HepG2 (cell line): ENCODE measurements around the gene INF2. TPM values are rescaled to one million over a fixed set of nuclear protein-coding genes. Genes with fewer than 3 reads are reported as not detected.

Experiments used
- CHD2 ChIP-seq: IDR thresholded peaks from 2 replicates; pipeline ENCODE4 v1.6.1; 2011; ENCODE audit warnings: low read depth, low read length, improper control_type of control experiment
- CREM ChIP-seq, 2 experiments: sonication (generic) in 1 of 2; formaldehyde crosslinking in 1 of 2; IDR thresholded peaks; 2 replicates each; pipeline versions ENCODE4 v1.4.0 to v1.6.1; 2016 to 2020; ENCODE audit warnings: antibody characterized with exemption in 1 of 2, mild to moderate bottlenecking in 1 of 2, missing genetic modification reagents in 1 of 2
- EED ChIP-seq: sonication (generic); formaldehyde crosslinking; IDR thresholded peaks from 2 replicates; pipeline ENCODE4 v1.5.0; 2020; ENCODE audit warnings: mild to moderate bottlenecking, missing genetic modification reagents
- ESRRA ChIP-seq: sonication (generic); formaldehyde crosslinking; IDR thresholded peaks from 2 replicates; pipeline ENCODE4 v1.5.1; 2020; ENCODE audit warnings: mild to moderate bottlenecking, low read depth, missing genetic modification reagents
- GFI1 ChIP-seq: sonication (generic); formaldehyde crosslinking; IDR thresholded peaks from 2 replicates; pipeline ENCODE4 v1.5.0; 2020; ENCODE audit warnings: missing genetic modification reagents, mild to moderate bottlenecking, borderline replicate concordance
- IRX3 ChIP-seq: sonication (generic); formaldehyde crosslinking; IDR thresholded peaks from 2 replicates; pipeline ENCODE4 v1.8.1; 2023; ENCODE audit warnings: mild to moderate bottlenecking, low read depth, missing genetic modification reagents, borderline replicate concordance
- LCORL ChIP-seq, 2 experiments: fragments of 450-650 bp in 1 of 2; sonication (generic) in 1 of 2; formaldehyde crosslinking in 1 of 2; IDR thresholded peaks; 2 replicates each; pipeline versions ENCODE4 v1.5.0 to v1.6.1; 2017 to 2020; ENCODE audit warnings: antibody characterized with exemption in 1 of 2, missing genetic modification reagents in 1 of 2
- POGZ ChIP-seq: sonication (generic); formaldehyde crosslinking; IDR thresholded peaks from 2 replicates; pipeline ENCODE4 v1.4.0; 2020; ENCODE audit warnings: mild to moderate bottlenecking, missing genetic modification reagents
- SAP130 ChIP-seq: IDR thresholded peaks from 2 replicates; pipeline ENCODE4 v1.6.1; 2016; ENCODE audit warnings: low read depth
- SMAD9 ChIP-seq: sonication (generic); formaldehyde crosslinking; IDR thresholded peaks from 2 replicates; pipeline ENCODE4 v1.5.1; 2020; ENCODE audit warnings: mild to moderate bottlenecking, missing genetic modification reagents
- TGIF2 ChIP-seq: IDR thresholded peaks from 2 replicates; pipeline ENCODE4 v1.6.1; 2016; ENCODE audit warnings: control low read depth, missing compliant biosample characterization
- WIZ ChIP-seq: sonication (generic); formaldehyde crosslinking; IDR thresholded peaks from 2 replicates; pipeline ENCODE4 v1.5.1; 2020; ENCODE audit warnings: mild to moderate bottlenecking, missing genetic modification reagents
- ZNF10 ChIP-seq: sonication (generic); formaldehyde crosslinking; IDR thresholded peaks from 2 replicates; pipeline ENCODE4 v1.4.0; 2020; ENCODE audit warnings: mild to moderate bottlenecking, low read depth, missing genetic modification reagents, borderline replicate concordance
- ZNF124 ChIP-seq: sonication (generic); formaldehyde crosslinking; IDR thresholded peaks from 2 replicates; pipeline ENCODE4 v1.4.0; 2020; ENCODE audit warnings: missing genetic modification reagents
- ZNF30 ChIP-seq: sonication (generic); formaldehyde crosslinking; IDR thresholded peaks from 2 replicates; pipeline ENCODE4 v1.5.0; 2020; ENCODE audit warnings: mild to moderate bottlenecking, missing genetic modification reagents
- ZNF577 ChIP-seq: sonication (generic); formaldehyde crosslinking; IDR thresholded peaks from 2 replicates; pipeline ENCODE4 v1.4.0; 2020; ENCODE audit warnings: mild to moderate bottlenecking, low read depth, missing genetic modification reagents, borderline replicate concordance
- ZNF883 ChIP-seq: sonication (generic); formaldehyde crosslinking; IDR thresholded peaks from 2 replicates; pipeline ENCODE4 v1.5.1; 2020; ENCODE audit warnings: mild to moderate bottlenecking, missing genetic modification reagents; ENCODE audit errors: not compliant biosample characterization
- polyA plus RNA-seq, 8 experiments: library from polyadenylated mRNA; depleted of rRNA in 3 of 8; stranded (reverse) in 7 of 8; unstranded in 1 of 8; fragments of >200 nt; fragmentation: Illumina TruSeq in 4 of 8; extraction: Trizol in 4 of 8; gene quantifications; 2 replicates each; pipeline versions ENCODE4 v1.2.1 to v1.2.3, GENCODE V29; 2011 to 2016; ENCODE audit warnings: low read depth in 4 of 8, missing spikeins in 1 of 8, mixed read lengths in 1 of 8; ENCODE audit not compliant: insufficient read depth in 1 of 8
- total RNA-seq, 5 experiments: library from RNA; depleted of rRNA; stranded (reverse); fragments of >200 nt; fragmentation: Illumina TruSeq; extraction: Trizol; gene quantifications; 2 replicates each; pipeline ENCODE4 v1.2.3, GENCODE V29; 2016; ENCODE audit warnings: low read depth in 1 of 5
- TF ChIP-seq, protein P1 (sequence below): sonication (generic); formaldehyde crosslinking; IDR thresholded peaks from 2 replicates; pipeline ENCODE4 v1.5.0; 2020; ENCODE audit warnings: mild to moderate bottlenecking, missing genetic modification reagents, borderline replicate concordance
- TF ChIP-seq, protein P2 (sequence below): IDR thresholded peaks from 2 replicates; pipeline ENCODE4 v1.6.1; 2016; ENCODE audit warnings: mild to moderate bottlenecking, missing biosample characterization, missing genetic modification reagents
- TF ChIP-seq, protein P3 (sequence below): sonication (generic); formaldehyde crosslinking; IDR thresholded peaks from 2 replicates; pipeline ENCODE4 v1.4.0; 2020; ENCODE audit warnings: mild to moderate bottlenecking, missing genetic modification reagents

Gene INF2
- total and polyA plus RNA-seq, 2 of the 13 experiments (the other 11 are each of a cell fraction or from before 2014, with no cell fraction given): 16.4 to 26.4 TPM

DNA sequence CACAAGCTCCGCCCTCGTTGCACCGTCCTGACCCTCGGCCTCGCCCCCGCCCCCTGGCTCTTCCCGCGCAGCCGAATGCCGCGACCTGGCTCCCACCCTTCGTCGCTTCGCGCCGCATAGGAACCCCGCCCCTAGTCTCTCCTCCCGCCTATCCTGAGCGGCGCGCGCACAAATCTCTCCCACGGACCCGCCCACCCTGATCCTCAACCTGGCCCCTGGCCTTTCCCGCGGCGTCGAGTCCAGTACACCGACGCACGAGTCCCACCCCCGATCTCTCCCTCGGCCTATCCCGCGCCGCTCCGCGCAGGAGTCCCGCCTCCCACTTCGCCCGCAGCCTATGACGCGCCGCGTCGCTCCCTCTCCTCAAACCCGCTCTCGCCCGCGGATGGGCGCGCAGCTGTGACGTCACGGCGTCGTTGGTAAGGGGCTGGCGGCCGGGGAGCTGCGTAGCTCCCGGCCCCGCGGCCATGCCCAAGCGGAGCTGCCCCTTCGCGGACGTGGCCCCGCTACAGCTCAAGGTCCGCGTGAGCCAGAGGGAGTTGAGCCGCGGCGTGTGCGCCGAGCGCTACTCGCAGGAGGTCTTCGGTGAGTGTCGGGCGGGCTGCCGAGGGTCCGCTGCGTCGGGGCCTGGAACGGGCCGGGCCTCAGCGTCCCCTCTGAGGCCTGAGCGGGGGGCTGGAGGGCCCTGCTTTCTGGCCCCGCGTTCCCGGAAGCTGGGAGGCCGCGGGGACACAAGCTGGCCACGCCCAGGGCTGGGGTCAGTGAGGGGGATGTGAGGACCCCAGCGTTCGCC, 63.5 kb downstream of the INF2 start, which contains the start of gene SIVA1 (continued):
- TF ChIP-seq CREM (IDR thresholded peaks at IDR 0.05): peak; percentile 92
- TF ChIP-seq CREM (CRISPR knock-in tag; IDR thresholded peaks at IDR 0.05): peak; percentile 91
- 0 out of 2 replicates have a peak, but pooled peaks have one; percentile 78 for TF ChIP-seq ZNF577 (CRISPR knock-in tag)
- TF ChIP-seq ZNF124 (CRISPR knock-in tag): peak; percentile 40; the same call in 1 of the 2 replicates
- TF ChIP-seq IRX3 (CRISPR knock-in tag): peak; percentile 9
- TF ChIP-seq POGZ (CRISPR knock-in tag): peak; percentile 62; the same call in 1 of the 2 replicates
- TF ChIP-seq, protein P1, sequence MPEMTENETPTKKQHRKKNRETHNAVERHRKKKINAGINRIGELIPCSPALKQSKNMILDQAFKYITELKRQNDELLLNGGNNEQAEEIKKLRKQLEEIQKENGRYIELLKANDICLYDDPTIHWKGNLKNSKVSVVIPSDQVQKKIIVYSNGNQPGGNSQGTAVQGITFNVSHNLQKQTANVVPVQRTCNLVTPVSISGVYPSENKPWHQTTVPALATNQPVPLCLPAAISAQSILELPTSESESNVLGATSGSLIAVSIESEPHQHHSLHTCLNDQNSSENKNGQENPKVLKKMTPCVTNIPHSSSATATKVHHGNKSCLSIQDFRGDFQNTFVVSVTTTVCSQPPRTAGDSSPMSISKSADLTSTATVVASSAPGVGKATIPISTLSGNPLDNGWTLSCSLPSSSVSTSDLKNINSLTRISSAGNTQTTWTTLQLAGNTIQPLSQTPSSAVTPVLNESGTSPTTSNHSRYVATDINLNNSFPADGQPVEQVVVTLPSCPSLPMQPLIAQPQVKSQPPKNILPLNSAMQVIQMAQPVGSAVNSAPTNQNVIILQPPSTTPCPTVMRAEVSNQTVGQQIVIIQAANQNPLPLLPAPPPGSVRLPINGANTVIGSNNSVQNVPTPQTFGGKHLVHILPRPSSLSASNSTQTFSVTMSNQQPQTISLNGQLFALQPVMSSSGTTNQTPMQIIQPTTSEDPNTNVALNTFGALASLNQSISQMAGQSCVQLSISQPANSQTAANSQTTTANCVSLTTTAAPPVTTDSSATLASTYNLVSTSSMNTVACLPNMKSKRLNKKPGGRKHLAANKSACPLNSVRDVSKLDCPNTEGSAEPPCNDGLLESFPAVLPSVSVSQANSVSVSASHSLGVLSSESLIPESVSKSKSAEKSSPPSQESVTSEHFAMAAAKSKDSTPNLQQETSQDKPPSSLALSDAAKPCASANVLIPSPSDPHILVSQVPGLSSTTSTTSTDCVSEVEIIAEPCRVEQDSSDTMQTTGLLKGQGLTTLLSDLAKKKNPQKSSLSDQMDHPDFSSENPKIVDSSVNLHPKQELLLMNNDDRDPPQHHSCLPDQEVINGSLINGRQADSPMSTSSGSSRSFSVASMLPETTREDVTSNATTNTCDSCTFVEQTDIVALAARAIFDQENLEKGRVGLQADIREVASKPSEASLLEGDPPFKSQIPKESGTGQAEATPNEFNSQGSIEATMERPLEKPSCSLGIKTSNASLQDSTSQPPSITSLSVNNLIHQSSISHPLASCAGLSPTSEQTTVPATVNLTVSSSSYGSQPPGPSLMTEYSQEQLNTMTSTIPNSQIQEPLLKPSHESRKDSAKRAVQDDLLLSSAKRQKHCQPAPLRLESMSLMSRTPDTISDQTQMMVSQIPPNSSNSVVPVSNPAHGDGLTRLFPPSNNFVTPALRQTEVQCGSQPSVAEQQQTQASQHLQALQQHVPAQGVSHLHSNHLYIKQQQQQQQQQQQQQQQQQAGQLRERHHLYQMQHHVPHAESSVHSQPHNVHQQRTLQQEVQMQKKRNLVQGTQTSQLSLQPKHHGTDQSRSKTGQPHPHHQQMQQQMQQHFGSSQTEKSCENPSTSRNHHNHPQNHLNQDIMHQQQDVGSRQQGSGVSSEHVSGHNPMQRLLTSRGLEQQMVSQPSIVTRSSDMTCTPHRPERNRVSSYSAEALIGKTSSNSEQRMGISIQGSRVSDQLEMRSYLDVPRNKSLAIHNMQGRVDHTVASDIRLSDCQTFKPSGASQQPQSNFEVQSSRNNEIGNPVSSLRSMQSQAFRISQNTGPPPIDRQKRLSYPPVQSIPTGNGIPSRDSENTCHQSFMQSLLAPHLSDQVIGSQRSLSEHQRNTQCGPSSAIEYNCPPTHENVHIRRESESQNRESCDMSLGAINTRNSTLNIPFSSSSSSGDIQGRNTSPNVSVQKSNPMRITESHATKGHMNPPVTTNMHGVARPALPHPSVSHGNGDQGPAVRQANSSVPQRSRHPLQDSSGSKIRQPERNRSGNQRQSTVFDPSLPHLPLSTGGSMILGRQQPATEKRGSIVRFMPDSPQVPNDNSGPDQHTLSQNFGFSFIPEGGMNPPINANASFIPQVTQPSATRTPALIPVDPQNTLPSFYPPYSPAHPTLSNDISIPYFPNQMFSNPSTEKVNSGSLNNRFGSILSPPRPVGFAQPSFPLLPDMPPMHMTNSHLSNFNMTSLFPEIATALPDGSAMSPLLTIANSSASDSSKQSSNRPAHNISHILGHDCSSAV (CRISPR knock-in tag): no peak
- no peak for TF ChIP-seq ZNF10 (CRISPR knock-in tag)
- TF ChIP-seq WIZ (CRISPR knock-in tag): peak; percentile 58
- TF ChIP-seq, protein P2, sequence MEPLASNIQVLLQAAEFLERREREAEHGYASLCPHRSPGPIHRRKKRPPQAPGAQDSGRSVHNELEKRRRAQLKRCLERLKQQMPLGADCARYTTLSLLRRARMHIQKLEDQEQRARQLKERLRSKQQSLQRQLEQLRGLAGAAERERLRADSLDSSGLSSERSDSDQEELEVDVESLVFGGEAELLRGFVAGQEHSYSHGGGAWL (CRISPR knock-in tag): peak; percentile 82
- peak; percentile 25 for TF ChIP-seq ZNF883 (CRISPR knock-in tag)
- peak; percentile 87 for TF ChIP-seq SAP130 (CRISPR knock-in tag)
- 0 out of 2 replicates have a peak, but pooled peaks have one; percentile 24 for TF ChIP-seq TGIF2 (CRISPR knock-in tag)
- TF ChIP-seq LCORL (IDR thresholded peaks at IDR 0.05): no peak
- TF ChIP-seq LCORL (CRISPR knock-in tag; IDR thresholded peaks at IDR 0.05): 0 out of 2 replicates have a peak, but pooled peaks have one; percentile 2
- TF ChIP-seq ESRRA (CRISPR knock-in tag): peak; percentile 28; the same call in 1 of the 2 replicates
- TF ChIP-seq, protein P3, sequence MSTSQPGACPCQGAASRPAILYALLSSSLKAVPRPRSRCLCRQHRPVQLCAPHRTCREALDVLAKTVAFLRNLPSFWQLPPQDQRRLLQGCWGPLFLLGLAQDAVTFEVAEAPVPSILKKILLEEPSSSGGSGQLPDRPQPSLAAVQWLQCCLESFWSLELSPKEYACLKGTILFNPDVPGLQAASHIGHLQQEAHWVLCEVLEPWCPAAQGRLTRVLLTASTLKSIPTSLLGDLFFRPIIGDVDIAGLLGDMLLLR: peak; percentile 85; the same call in 1 of the 2 replicates
- TF ChIP-seq SMAD9: no peak
- peak; percentile 77 for TF ChIP-seq GFI1 (CRISPR knock-in tag)
- TF ChIP-seq ZNF30 (CRISPR knock-in tag): no peak
- TF ChIP-seq CHD2: peak; percentile 43; the same call in 1 of the 2 replicates
- TF ChIP-seq EED (CRISPR knock-in tag): no peak; the same call in 1 of the 2 replicates
